ENCODE results near the gene CAPN7.

CAPN7 gene

GRCh38 chr3:15223685-15224572 is 17.9 kb downstream of the CAPN7 start:
- peaks cover 72% of the 10 kb centered on the region for H3K36me3 ChIP-seq (ENCODE audit: insufficient read depth, low read length)
- no peaks in the 10 kb centered on the region for H3K27me3 ChIP-seq (ENCODE audit: insufficient read depth, low read length)
- H2AFZ ChIP-seq (ENCODE audit: low read depth, low read length): no peak overlapping the region
- H3K4me1 ChIP-seq (ENCODE audit: insufficient read depth, low read length): no peaks in the 10 kb centered on the region
- H3K4me3 ChIP-seq (ENCODE audit: low read length): no peak overlapping the region
- H3K9me3 ChIP-seq (ENCODE audit: low read length): no peaks in the 10 kb centered on the region

- H3K4me3 ChIP-seq (ENCODE audit: low read length): no peak overlapping the region
- no peaks in the 10 kb centered on the region for H3K4me1 ChIP-seq (ENCODE audit: insufficient read depth, low read length)
- H3K36me3 ChIP-seq (ENCODE audit: insufficient read depth, low read length): peaks cover 64% of the 10 kb centered on the region
- H2AFZ ChIP-seq (ENCODE audit: low read depth, low read length): no peak overlapping the region
- H3K27me3 ChIP-seq (ENCODE audit: insufficient read depth, low read length): no peaks in the 10 kb centered on the region
- no peaks in the 10 kb centered on the region for H3K9me3 ChIP-seq (ENCODE audit: low read length)
These were observed 22.1 kb downstream of the CAPN7 start for GRCh38 chr3:15228147-15228546.

DNA sequence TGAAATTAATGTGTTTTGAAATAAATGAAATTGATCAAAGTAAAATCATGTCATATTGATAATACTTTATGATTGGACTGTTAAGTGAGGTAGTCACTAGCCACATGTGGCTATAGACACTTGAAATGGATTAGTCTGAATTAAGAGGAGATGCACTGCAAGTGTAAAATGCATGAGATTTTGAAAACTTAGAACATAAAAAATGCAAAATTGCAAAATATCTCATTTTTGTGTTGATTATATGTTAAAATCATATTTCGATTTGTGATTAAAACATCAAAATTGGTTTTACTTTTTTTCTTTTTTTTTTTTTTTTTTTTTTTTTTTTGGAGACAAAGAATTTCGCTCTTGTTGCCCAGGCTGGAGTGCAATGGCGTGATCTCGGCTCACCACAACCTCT is 23.2 kb downstream of the CAPN7 start:
- Histone ChIP-seq H3K36me3 (ENCODE audit: insufficient read depth, low read length) (peaks cover 64% of the 10 kb centered on the region), H3K27me3 (ENCODE audit: insufficient read depth, low read length) (no peaks in the 10 kb centered on the region), H3K4me1 (ENCODE audit: insufficient read depth, low read length) (no peaks in the 10 kb centered on the region), H3K4me3 (ENCODE audit: low read length) (no peak overlapping the region), H3K9me3 (ENCODE audit: low read length) (no peaks in the 10 kb centered on the region), H2AFZ (ENCODE audit: low read depth, low read length) (no peak overlapping the region)

- no peaks in the 10 kb centered on the region for H3K4me1 ChIP-seq (ENCODE audit: insufficient read depth, low read length)
- H3K9me3 ChIP-seq (ENCODE audit: low read length): no peaks in the 10 kb centered on the region
- H3K36me3 ChIP-seq (ENCODE audit: insufficient read depth, low read length): peaks cover 79% of the 10 kb centered on the region
- no peaks in the 10 kb centered on the region for H3K27me3 ChIP-seq (ENCODE audit: insufficient read depth, low read length)
- no peak overlapping the region for H3K4me3 ChIP-seq (ENCODE audit: low read length)
- no peak overlapping the region for H2AFZ ChIP-seq (ENCODE audit: low read depth, low read length)
These were observed 35.3 kb downstream of the CAPN7 start for GRCh38 chr3:15241341-15241740.

DNA sequence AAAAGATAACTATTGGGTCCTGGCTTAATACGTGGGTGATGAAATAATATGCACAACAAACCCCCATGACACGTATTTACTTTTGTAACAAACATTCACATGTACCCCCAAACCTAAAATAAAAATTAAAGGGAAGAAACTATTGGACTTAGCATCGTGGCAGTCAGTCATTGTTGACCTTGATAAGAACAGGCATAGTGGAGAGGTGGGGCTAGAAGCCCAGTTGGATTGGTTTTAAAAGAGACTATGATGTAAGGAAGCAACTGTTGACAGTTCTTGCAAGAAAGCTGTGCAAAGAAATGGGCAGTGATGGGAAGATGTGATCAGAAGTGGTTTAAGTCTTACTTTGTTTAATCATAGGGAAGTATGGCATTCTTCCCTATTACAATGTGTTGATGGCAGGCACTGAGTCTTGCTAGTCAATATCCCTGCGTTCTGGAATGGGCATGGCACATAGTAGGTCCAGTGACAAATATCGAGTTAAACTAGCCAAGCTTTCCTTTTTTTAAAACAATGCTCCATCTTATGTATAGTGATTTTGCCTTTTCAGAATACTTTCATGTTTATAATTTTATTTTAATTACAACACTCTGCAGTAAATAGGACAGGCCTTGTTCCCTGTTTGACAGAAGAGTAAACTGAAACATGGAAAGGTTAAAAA is 37.9 kb downstream of the CAPN7 start:
- Histone ChIP-seq H2AFZ (ENCODE audit: low read depth, low read length) (no peak overlapping the region), H3K4me1 (ENCODE audit: insufficient read depth, low read length) (no peaks in the 10 kb centered on the region), H3K27me3 (ENCODE audit: insufficient read depth, low read length) (no peaks in the 10 kb centered on the region), H3K4me3 (ENCODE audit: low read length) (no peak overlapping the region), H3K36me3 (ENCODE audit: insufficient read depth, low read length) (peaks cover 84% of the 10 kb centered on the region), H3K9me3 (ENCODE audit: low read length) (no peaks in the 10 kb centered on the region)

DNA sequence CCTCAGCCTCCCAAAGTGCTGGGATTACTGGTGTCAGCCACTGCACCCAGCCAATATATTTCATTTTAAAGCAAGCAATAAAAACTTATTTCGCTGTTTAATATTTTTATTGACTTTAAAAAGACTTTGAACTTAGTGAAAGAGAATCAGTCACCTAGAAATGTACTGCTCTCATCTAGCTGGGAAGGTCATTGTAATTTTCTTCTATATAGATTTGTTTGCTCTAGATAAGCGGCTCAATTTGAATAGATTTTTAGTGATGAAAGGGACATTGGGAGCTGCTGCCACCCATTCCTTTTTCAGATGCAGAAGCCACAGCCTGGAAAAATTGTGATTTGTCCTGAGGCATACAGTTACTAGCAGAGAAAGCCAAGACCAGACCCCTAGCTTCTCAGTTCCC is 40.1 kb downstream of the CAPN7 start:
- Histone ChIP-seq H2AFZ (ENCODE audit: low read depth, low read length) (no peak overlapping the region), H3K36me3 (ENCODE audit: insufficient read depth, low read length) (peaks cover 74% of the 10 kb centered on the region)

DNA sequence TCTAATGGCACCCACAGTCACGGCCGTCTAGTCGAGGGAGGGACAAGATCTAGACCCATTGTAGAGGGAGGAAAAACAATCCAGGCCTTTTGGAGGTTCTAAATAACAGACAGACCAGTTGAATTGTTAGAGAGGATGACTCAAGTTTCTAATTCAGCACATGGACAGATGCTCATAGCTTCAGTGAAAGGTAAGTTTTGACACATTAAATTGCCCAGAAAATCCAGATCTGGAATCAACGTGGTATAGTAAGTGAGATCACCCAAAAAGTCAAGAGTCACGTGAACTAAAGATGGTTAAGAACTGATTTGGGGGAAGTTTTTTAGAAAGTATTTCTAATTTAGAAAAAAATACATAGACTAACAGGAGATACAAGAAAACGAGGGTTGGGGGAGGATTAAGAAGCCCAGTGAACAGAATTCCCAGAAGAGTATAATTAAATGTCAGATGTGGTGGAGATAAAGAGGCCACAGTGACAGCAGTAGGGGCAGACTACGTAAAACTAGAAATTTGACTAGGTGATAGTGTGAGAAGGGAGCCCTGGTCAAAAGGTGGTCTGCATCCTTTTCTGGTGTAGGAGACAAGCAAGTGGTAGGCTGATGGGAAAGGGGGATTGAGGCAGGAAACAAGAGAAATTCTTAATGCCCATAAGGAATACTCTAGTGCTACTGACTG is 47.1 kb downstream of the CAPN7 start:
- Histone ChIP-seq H2AFZ (ENCODE audit: low read depth, low read length) (no peak overlapping the region), H3K9me3 (ENCODE audit: low read length) (no peaks in the 10 kb centered on the region), H3K4me1 (ENCODE audit: insufficient read depth, low read length) (no peaks in the 10 kb centered on the region), H3K36me3 (ENCODE audit: insufficient read depth, low read length) (peaks cover 80% of the 10 kb centered on the region), H3K4me3 (ENCODE audit: low read length) (no peak overlapping the region), H3K27me3 (ENCODE audit: insufficient read depth, low read length) (no peaks in the 10 kb centered on the region)

More for the DNA sequence above, 40.1 kb downstream of the CAPN7 start:
- H3K4me3 ChIP-seq (ENCODE audit: low read length): no peak overlapping the region
- H3K4me1 ChIP-seq (ENCODE audit: insufficient read depth, low read length): no peaks in the 10 kb centered on the region
- H3K27me3 ChIP-seq (ENCODE audit: insufficient read depth, low read length): no peaks in the 10 kb centered on the region
- H3K9me3 ChIP-seq (ENCODE audit: low read length): no peaks in the 10 kb centered on the region

DNA sequence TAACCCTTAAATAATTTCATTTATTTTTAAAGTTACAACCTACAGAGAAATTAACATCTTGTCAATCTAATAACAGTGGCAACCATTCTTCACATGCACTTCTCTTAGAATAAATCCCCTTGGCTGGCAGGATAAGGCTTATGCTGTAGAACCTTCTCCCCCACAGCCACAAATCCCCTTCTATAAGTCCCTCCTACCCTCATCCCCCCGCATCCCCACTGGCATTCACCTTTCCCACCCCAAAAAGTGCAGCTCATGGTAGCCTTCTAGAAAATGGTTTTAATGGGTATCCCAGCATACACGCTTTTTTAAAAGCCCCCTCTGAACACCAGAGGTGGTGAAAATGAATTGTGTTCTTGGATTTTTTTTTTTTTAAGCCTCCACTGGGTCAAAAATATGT is 49.2 kb downstream of the CAPN7 start:
- Histone ChIP-seq H3K4me3 (ENCODE audit: low read length) (no peak overlapping the region), H3K4me1 (ENCODE audit: insufficient read depth, low read length) (no peaks in the 10 kb centered on the region), H3K9me3 (ENCODE audit: low read length) (no peaks in the 10 kb centered on the region), H3K27me3 (ENCODE audit: insufficient read depth, low read length) (no peaks in the 10 kb centered on the region), H3K36me3 (ENCODE audit: insufficient read depth, low read length) (peaks cover 69% of the 10 kb centered on the region), H2AFZ (ENCODE audit: low read depth, low read length) (no peak overlapping the region)

DNA sequence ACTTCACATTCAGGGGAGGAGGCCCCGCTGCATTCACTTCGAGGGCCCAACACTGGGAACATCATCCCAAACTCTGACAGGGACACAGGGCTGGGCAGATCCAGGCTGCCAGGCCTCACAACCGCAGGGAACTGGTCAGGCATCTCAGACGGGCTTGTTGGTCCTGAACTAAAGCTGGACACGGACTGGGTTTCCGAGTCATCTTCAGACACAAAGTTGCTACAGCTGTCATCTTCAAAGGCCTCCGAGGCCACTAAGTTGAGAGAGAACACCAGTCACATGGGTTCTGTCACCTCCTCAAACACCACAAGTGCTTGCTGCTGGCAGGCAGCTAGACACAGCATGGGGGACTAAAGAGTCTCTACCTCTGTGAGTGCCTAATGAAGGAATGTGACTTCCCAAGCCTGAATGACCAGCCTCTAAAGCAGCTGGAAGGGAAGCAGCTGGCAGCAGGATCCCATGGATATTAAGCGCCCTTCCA is 50.9 kb downstream of the CAPN7 start:
- H3K9me3 ChIP-seq (ENCODE audit: low read length): no peaks in the 10 kb centered on the region
- H3K36me3 ChIP-seq (ENCODE audit: insufficient read depth, low read length): peaks cover 60% of the 10 kb centered on the region
- no peaks in the 10 kb centered on the region for H3K4me1 ChIP-seq (ENCODE audit: insufficient read depth, low read length)

GRCh38 chr3:15258720-15259119 is 52.7 kb downstream of the CAPN7 start:
- H2AFZ ChIP-seq (ENCODE audit: low read depth, low read length): no peak overlapping the region
- no peaks in the 10 kb centered on the region for H3K4me1 ChIP-seq (ENCODE audit: insufficient read depth, low read length)
- no peaks in the 10 kb centered on the region for H3K27me3 ChIP-seq (ENCODE audit: insufficient read depth, low read length)
- peaks cover 43% of the 10 kb centered on the region for H3K36me3 ChIP-seq (ENCODE audit: insufficient read depth, low read length)
- H3K9me3 ChIP-seq (ENCODE audit: low read length): no peaks in the 10 kb centered on the region
- H3K4me3 ChIP-seq (ENCODE audit: low read length): no peak overlapping the region

More for the DNA sequence above, 50.9 kb downstream of the CAPN7 start:
- Histone ChIP-seq H2AFZ (ENCODE audit: low read depth, low read length) (no peak overlapping the region), H3K4me3 (ENCODE audit: low read length) (no peak overlapping the region), H3K27me3 (ENCODE audit: insufficient read depth, low read length) (no peaks in the 10 kb centered on the region)

GRCh38 chr3:15260531-15260930 is 54.5 kb downstream of the CAPN7 start:
- no peaks in the 10 kb centered on the region for H3K4me1 ChIP-seq (ENCODE audit: insufficient read depth, low read length)
- no peak overlapping the region for H3K4me3 ChIP-seq (ENCODE audit: low read length)
- no peaks in the 10 kb centered on the region for H3K9me3 ChIP-seq (ENCODE audit: low read length)
- H3K27me3 ChIP-seq (ENCODE audit: insufficient read depth, low read length): no peaks in the 10 kb centered on the region
- no peak overlapping the region for H2AFZ ChIP-seq (ENCODE audit: low read depth, low read length)
- peaks cover 29% of the 10 kb centered on the region for H3K36me3 ChIP-seq (ENCODE audit: insufficient read depth, low read length)

DNA sequence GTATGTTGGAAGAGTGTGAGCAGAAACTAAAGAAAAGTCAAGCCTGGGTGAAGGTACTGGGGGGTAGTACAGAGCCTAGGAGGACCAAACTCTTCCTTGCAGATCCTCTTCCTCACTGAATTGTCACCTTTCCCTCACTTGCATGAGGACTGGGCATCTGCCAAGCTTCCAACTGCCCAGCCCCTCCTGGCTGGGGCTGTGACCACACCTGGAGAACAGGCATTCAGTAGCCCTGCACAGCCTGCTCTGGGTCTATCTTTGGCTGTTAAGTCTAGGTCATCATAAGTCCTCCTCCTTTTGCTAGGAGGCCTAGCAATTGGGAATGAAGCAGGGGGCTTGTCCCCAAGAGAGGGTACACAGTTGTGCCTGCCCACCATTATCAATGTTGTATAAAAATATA is 55.2 kb downstream of the CAPN7 start:
- H3K36me3 ChIP-seq (ENCODE audit: insufficient read depth, low read length): peaks cover 22% of the 10 kb centered on the region
- no peaks in the 10 kb centered on the region for H3K27me3 ChIP-seq (ENCODE audit: insufficient read depth, low read length)
- H3K9me3 ChIP-seq (ENCODE audit: low read length): no peaks in the 10 kb centered on the region
- H2AFZ ChIP-seq (ENCODE audit: low read depth, low read length): no peak overlapping the region
- no peak overlapping the region for H3K4me3 ChIP-seq (ENCODE audit: low read length)
- H3K4me1 ChIP-seq (ENCODE audit: insufficient read depth, low read length): no peaks in the 10 kb centered on the region

- peaks cover 15% of the 10 kb centered on the region for H3K36me3 ChIP-seq (ENCODE audit: insufficient read depth, low read length)
- H3K27me3 ChIP-seq (ENCODE audit: insufficient read depth, low read length): no peaks in the 10 kb centered on the region
- H3K4me1 ChIP-seq (ENCODE audit: insufficient read depth, low read length): no peaks in the 10 kb centered on the region
These were observed 56.0 kb downstream of the CAPN7 start for GRCh38 chr3:15262021-15262420.

More at GRCh38 chr3:15262021-15262420, 56.0 kb downstream of the CAPN7 start:
- no peaks in the 10 kb centered on the region for H3K9me3 ChIP-seq (ENCODE audit: low read length)
- H3K4me3 ChIP-seq (ENCODE audit: low read length): no peak overlapping the region
- no peak overlapping the region for H2AFZ ChIP-seq (ENCODE audit: low read depth, low read length)

Measured in neuron (in vitro differentiated cells).